Erythroblast (primary cell): Measurements from ENCODE around the gene TVP23A.

Experiments used
- GATA1 ChIP-seq: IDR thresholded peaks from 2 replicates; pipeline ENCODE4 v1.6.1; 2011; ENCODE audit warnings: low read depth, mild to moderate bottlenecking, control low read depth, low read length, moderate library complexity
- POLR2A ChIP-seq: IDR thresholded peaks from 2 replicates; pipeline ENCODE4 v1.6.1; 2011; ENCODE audit warnings: mild to moderate bottlenecking, low read length

- no peak for TF ChIP-seq POLR2A
- no peak for TF ChIP-seq GATA1
These were observed 13.6 kb upstream of the TVP23A start for GRCh38 chr16:10831894-10832886.
